HTERT RPE-1 (cell line): ENCODE data around the gene OSCP1.

Experiments used
- in situ Hi-C: fragments of 300-500 bp; cut with MboI; formaldehyde crosslinking; loops from 4 replicates; pipeline ENCODE4 v1.14.3; 2020; ENCODE audit warnings: low sequenced_read_pairs

OSCP1 gene

GRCh38 chr1:36386265-36387140 is 63.7 kb downstream of the OSCP1 start:
- in situ Hi-C loops, result no loop called here

GRCh38 chr1:36385410-36386264 is 64.6 kb downstream of the OSCP1 start, which contains the start of gene STK40:
Gene STK40 (minus strand): TSS chr1:36385924. CDS start chr1:36361332, 24,592 bp downstream.
- in situ Hi-C loops, result no loop called here

GRCh38 chr1:36384542-36385409 is 65.5 kb downstream of the OSCP1 start:
- in situ Hi-C loops, result no loop called here

- in situ Hi-C loops, result no loop called here
Observed at GRCh38 chr1:36383240-36383639, 67.0 kb downstream of the OSCP1 start.

GRCh38 chr1:36382669-36383068 is 67.6 kb downstream of the OSCP1 start:
- in situ Hi-C loops, result no loop called here

GRCh38 chr1:36382231-36382630 is 68.0 kb downstream of the OSCP1 start:
- in situ Hi-C loops, result no loop called here

GRCh38 chr1:36381405-36381804 is 68.8 kb downstream of the OSCP1 start:
- in situ Hi-C loops, result no loop called here

GRCh38 chr1:36380782-36381181 is 69.5 kb downstream of the OSCP1 start:
- in situ Hi-C loops, result no loop called here

GRCh38 chr1:36380143-36380619 is 70.1 kb downstream of the OSCP1 start:
- in situ Hi-C loops, result no loop called here

GRCh38 chr1:36377791-36378492 is 72.3 kb downstream of the OSCP1 start:
- in situ Hi-C loops, result no loop called here

- in situ Hi-C loops, result no loop called here
Observed at GRCh38 chr1:36372617-36373016, 77.6 kb downstream of the OSCP1 start.

- in situ Hi-C loops, result no loop called here
Observed at GRCh38 chr1:36369061-36369861, 81.0 kb downstream of the OSCP1 start.
